IPS-18a (cell line): Measurements from ENCODE around the gene TECTB.

Source experiments
- H3K27ac ChIP-seq: one replicate; pipeline ENCODE4 v1.5.1; 2013; ENCODE audit warnings: low read length
- H3K27me3 ChIP-seq: one replicate; pipeline ENCODE4 v1.6.1; 2013; ENCODE audit warnings: mild to moderate bottlenecking, low read length; ENCODE audit not compliant: control insufficient read depth, insufficient read depth
- H3K36me3 ChIP-seq: one replicate; pipeline ENCODE4 v1.6.1; 2013; ENCODE audit warnings: low read depth, low read length; ENCODE audit not compliant: control insufficient read depth
- H3K4me1 ChIP-seq: one replicate; pipeline ENCODE4 v1.6.1; 2013; ENCODE audit warnings: low read depth, low read length; ENCODE audit not compliant: control insufficient read depth
- H3K4me3 ChIP-seq: one replicate; pipeline ENCODE4 v1.5.1; 2013; ENCODE audit warnings: low read length
- H3K9ac ChIP-seq: one replicate; pipeline ENCODE4 v1.6.1; 2013; ENCODE audit warnings: mild to moderate bottlenecking, low read length, moderate library complexity
- H3K9me3 ChIP-seq: one replicate; pipeline ENCODE4 v1.6.1; 2013; ENCODE audit warnings: low read depth, low read length; ENCODE audit not compliant: control insufficient read depth

TECTB gene

GRCh38 chr10:112283100-112283499 is at the start of gene TECTB:
TSS of gene TECTB (plus strand) at chr10:112283400. CDS start at chr10:112283735, 335 bp downstream.
- H3K9me3 ChIP-seq = no peaks in the 10 kb centered on the region
- H3K27ac ChIP-seq = no peak within 1 kb of the TSS
- peaks cover 9% of the 10 kb centered on the region for H3K27me3 ChIP-seq
- H3K9ac ChIP-seq = no peak within 1 kb of the TSS
- H3K4me3 ChIP-seq = no peak within 1 kb of the TSS
- H3K4me1 ChIP-seq = peaks cover 17% of the 10 kb centered on the region
- H3K36me3 ChIP-seq = no peaks in the 10 kb centered on the region

GRCh38 chr10:112235141-112235540 is 48.1 kb upstream of the TECTB start:
- Histone ChIP-seq H3K4me3 (no peak overlapping the region), H3K27me3 (no peaks in the 10 kb centered on the region), H3K9ac (no peak overlapping the region), H3K9me3 (no peaks in the 10 kb centered on the region), H3K4me1 (peaks cover 4% of the 10 kb centered on the region), H3K27ac (no peak overlapping the region), H3K36me3 (no peaks in the 10 kb centered on the region)

DNA sequence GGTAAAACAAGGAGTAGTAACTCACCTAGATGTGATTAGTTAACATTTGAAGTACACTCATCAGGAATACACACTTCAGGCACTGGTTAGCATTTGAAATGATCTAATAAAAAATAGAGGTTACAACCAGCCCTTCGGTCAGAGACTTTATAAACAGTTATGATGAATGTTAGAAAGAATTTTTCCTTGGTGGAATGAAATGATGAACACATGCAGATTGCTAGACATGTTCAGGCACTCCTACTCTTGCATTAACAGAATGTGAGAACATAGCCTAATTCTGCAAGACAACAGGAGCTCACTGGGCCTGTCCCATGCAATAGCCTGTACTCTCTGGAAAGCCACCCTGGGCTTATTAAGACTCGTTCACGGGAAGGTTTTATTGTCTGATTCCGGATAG is 47.3 kb upstream of the TECTB start:
- no peak overlapping the region for H3K4me3 ChIP-seq
- no peak overlapping the region for H3K27ac ChIP-seq
- H3K9me3 ChIP-seq = no peaks in the 10 kb centered on the region
- no peaks in the 10 kb centered on the region for H3K36me3 ChIP-seq
- no peak overlapping the region for H3K9ac ChIP-seq
- H3K27me3 ChIP-seq = no peaks in the 10 kb centered on the region
- H3K4me1 ChIP-seq = peaks cover 4% of the 10 kb centered on the region

DNA sequence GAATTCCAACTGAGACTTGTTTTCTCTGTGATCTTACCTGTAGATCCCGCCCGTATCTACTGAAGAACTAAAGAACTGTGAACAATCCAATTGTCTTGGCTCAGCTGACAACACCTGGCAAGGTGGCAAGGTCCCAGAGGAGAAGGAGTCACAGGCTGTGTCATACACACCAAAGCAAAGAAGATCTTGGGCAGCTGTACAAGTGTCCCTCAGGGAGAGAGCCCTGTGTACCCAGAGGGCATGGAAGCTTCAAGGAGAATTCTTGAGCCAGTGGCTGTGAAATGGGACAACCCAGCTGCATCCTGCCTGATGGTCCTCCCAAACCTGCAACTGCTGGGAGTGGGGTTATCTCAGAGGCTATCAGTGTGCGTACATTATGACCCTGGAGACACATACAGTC is 46.7 kb upstream of the TECTB start:
- peaks cover 4% of the 10 kb centered on the region for H3K4me1 ChIP-seq
- no peaks in the 10 kb centered on the region for H3K36me3 ChIP-seq
- no peaks in the 10 kb centered on the region for H3K27me3 ChIP-seq
- no peak overlapping the region for H3K27ac ChIP-seq
- no peaks in the 10 kb centered on the region for H3K9me3 ChIP-seq
- no peak overlapping the region for H3K9ac ChIP-seq
- no peak overlapping the region for H3K4me3 ChIP-seq

- H3K27me3 ChIP-seq = no peaks in the 10 kb centered on the region
- H3K36me3 ChIP-seq = no peaks in the 10 kb centered on the region
- H3K9me3 ChIP-seq = no peaks in the 10 kb centered on the region
- H3K9ac ChIP-seq = no peak overlapping the region
- peaks cover 4% of the 10 kb centered on the region for H3K4me1 ChIP-seq
- no peak overlapping the region for H3K27ac ChIP-seq
- H3K4me3 ChIP-seq = no peak overlapping the region
These were observed 43.9 kb upstream of the TECTB start for GRCh38 chr10:112239347-112239746.

- Histone ChIP-seq H3K4me1 (peaks cover 1% of the 10 kb centered on the region), H3K9ac (no peak overlapping the region), H3K27ac (no peak overlapping the region), H3K36me3 (no peaks in the 10 kb centered on the region), H3K9me3 (no peaks in the 10 kb centered on the region), H3K27me3 (no peaks in the 10 kb centered on the region), H3K4me3 (no peak overlapping the region)
These were observed 42.8 kb upstream of the TECTB start for GRCh38 chr10:112240441-112240840.

DNA sequence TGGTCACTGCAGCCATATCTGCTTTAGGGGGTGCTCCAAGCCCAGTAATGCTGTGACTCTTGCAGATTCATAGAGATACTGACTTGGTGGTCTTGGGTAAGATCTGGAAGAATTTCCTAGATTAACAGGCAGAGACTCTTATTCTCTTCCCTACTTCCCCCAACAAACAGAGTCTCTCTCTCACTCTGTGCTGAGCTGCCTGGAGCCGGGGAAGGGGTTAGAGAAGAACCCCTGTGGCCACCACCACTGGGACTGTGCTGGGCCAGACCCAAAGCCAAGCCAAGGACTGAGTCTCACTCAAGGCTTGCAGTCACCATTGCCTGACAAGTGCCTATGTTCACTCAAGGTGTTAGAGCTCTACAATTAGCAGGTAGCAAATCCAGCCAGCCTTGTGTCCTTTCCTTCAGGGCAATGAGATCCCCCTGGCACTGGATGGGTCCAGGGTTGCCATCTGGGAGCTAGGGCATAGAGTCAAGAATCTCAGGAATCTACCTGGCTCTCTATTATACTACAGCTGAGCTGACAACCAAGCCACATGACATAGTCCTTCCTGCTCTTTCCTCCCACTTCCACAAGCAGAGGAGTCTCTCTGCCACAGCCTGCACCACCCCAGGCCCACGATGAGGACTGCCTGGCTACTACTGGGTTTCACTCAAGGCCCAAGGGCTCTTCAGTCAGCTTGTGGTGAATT is 41.4 kb upstream of the TECTB start:
- H3K27ac ChIP-seq = no peak overlapping the region
- H3K9ac ChIP-seq = no peak overlapping the region
- no peaks in the 10 kb centered on the region for H3K36me3 ChIP-seq
- no peaks in the 10 kb centered on the region for H3K27me3 ChIP-seq
- H3K4me3 ChIP-seq = no peak overlapping the region
- no peaks in the 10 kb centered on the region for H3K9me3 ChIP-seq
- H3K4me1 ChIP-seq = no peaks in the 10 kb centered on the region

DNA sequence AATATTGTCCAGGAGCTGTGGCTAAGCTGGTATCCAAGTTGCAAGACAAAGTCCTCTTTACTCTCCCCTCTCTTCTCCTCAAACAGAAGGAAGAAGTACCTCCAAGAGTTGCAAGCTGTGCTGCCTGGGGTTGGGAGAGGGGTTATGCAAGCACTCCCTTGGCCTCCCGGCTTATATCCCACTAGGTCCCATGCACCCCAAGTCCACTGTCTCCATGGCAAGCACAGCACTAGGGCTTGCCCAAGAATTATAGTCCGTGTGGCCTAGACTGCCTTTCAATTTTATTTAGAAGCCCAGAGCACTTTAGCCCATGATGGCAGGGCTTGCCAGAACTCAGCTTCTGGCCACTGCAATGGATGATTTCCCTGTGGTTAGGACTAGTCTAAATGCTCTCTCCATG is 40.4 kb upstream of the TECTB start:
- no peak overlapping the region for H3K9ac ChIP-seq
- no peaks in the 10 kb centered on the region for H3K36me3 ChIP-seq
- H3K27ac ChIP-seq = no peak overlapping the region
- no peak overlapping the region for H3K4me3 ChIP-seq
- no peaks in the 10 kb centered on the region for H3K9me3 ChIP-seq
- no peaks in the 10 kb centered on the region for H3K27me3 ChIP-seq
- no peaks in the 10 kb centered on the region for H3K4me1 ChIP-seq

DNA sequence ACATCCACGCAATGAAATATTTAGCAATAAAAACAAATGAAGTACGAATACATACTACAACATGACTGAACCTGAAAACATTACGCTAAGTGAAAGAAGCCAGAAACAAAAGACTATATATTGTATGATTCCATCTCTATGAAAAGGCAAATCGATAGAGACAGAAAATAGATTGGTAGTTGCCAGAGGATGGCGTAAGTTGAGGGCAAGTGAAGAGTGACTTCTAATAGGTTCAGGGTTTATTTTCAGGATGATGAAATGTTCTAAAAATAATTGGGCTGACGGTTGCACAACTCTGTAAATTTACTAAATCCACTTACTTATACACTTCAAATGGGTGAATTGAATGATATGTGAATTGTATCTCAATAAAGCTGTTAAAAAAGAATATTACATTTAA is 39.5 kb upstream of the TECTB start:
- H3K9me3 ChIP-seq = peaks cover 2% of the 10 kb centered on the region
- H3K36me3 ChIP-seq = no peaks in the 10 kb centered on the region
- no peak overlapping the region for H3K27ac ChIP-seq
- H3K27me3 ChIP-seq = no peaks in the 10 kb centered on the region
- no peak overlapping the region for H3K4me3 ChIP-seq
- H3K9ac ChIP-seq = no peak overlapping the region
- no peaks in the 10 kb centered on the region for H3K4me1 ChIP-seq

- Histone ChIP-seq H3K4me1 (no peaks in the 10 kb centered on the region), H3K9me3 (peaks cover 7% of the 10 kb centered on the region), H3K4me3 (no peak overlapping the region), H3K36me3 (no peaks in the 10 kb centered on the region), H3K27ac (no peak overlapping the region), H3K9ac (no peak overlapping the region), H3K27me3 (no peaks in the 10 kb centered on the region)
These were observed 39.0 kb upstream of the TECTB start for GRCh38 chr10:112244197-112244596.

DNA sequence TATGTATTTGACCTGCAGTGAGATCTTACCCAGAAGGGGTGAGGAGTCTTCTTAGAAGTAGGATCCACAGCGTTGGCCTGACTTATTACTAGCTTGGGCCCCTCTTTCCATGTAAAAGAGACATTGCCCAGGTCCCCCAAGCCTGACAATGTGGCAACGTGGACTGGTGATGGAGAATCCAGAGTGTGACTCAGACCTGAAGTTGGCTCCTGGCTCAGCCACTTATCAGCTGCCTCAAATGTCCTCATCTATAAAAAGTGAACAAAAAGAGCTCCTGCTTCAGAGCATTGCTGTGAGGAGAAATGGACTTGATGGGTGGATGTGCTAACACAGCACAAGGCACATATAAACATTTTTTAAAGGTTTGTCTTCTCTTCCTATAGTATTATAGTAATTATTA is 35.4 kb upstream of the TECTB start:
- H3K27me3 ChIP-seq = no peaks in the 10 kb centered on the region
- no peak overlapping the region for H3K27ac ChIP-seq
- no peak overlapping the region for H3K9ac ChIP-seq
- H3K4me1 ChIP-seq = no peaks in the 10 kb centered on the region
- H3K9me3 ChIP-seq = peaks cover 16% of the 10 kb centered on the region
- H3K36me3 ChIP-seq = no peaks in the 10 kb centered on the region
- H3K4me3 ChIP-seq = no peak overlapping the region

DNA sequence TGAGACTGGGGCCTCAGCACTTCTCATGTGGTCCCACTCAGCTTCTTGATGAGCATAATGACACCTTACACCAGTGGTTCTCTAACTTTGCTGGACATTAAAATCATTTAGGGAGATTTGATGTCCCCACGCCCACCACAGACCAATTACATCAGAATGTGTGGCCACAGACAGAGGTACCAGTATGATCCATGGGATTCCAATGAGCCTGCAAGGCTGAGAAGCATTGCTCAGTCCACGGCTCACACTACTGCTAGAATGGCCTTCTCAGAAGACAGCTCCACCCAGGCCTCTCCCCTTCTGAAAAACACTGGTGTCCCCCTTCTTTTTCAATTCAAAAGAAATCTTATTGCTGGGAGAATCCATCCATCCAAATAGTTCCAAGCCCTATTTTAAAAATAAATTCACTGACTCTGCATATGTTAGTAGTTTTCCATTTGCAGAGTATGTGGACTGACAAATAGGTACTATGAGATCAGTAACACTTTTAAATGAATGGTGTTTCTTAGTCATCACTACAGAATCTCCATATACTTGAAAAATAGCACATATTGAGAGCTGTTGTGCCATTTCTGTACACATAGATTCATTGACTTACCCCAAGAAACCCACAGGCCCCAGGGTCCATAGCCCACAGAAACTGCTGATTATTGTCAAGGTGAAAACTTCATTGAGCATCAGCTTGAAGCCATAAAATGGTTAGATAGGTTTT is 34.5 kb upstream of the TECTB start:
- H3K27ac ChIP-seq = no peak overlapping the region
- H3K27me3 ChIP-seq = no peaks in the 10 kb centered on the region
- no peaks in the 10 kb centered on the region for H3K36me3 ChIP-seq
- H3K9me3 ChIP-seq = peaks cover 16% of the 10 kb centered on the region
- no peak overlapping the region for H3K4me3 ChIP-seq
- no peak overlapping the region for H3K9ac ChIP-seq
- no peaks in the 10 kb centered on the region for H3K4me1 ChIP-seq
